Measurements from ENCODE around the gene ERN2. TPM values are rescaled to one million over a fixed set of nuclear protein-coding genes. Genes with fewer than 3 reads are reported as not detected.

Gene ERN2
- total and polyA plus RNA-seq, 2 of the 13 experiments (the other 11 are each of a cell fraction or from before 2014, with no cell fraction given) = 2.2 to 3.5 TPM

GRCh38 chr16:23754594-23755483 lies 41.8 kb upstream of the ERN2 start, which contains the start of gene CHP2 (continued):
- TF ChIP-seq ZNF691 (CRISPR knock-in tag; IDR thresholded peaks at IDR 0.05; ENCODE audit: borderline replicate concordance, low read depth) (no peak), HMGXB4 (CRISPR knock-in tag; IDR thresholded peaks at IDR 0.05; ENCODE audit: borderline replicate concordance in 1 of 2, low read depth in 1 of 2) (no peak), CREM (IDR thresholded peaks at IDR 0.05) (no peak), CREM (CRISPR knock-in tag; IDR thresholded peaks at IDR 0.05) (no peak), JARID2 (CRISPR knock-in tag; IDR thresholded peaks at IDR 0.05; ENCODE audit: insufficient replicate concordance) (no peak), NFYB (CRISPR knock-in tag; IDR thresholded peaks at IDR 0.05) (no peak), ETV6 (CRISPR knock-in tag; conservative IDR thresholded peaks at IDR 0.05) (no peak), NCOA2 (CRISPR knock-in tag; IDR thresholded peaks at IDR 0.05) (no peak), TFE3 (CRISPR knock-in tag; IDR thresholded peaks at IDR 0.05) (no peak), AHR (CRISPR knock-in tag; IDR thresholded peaks at IDR 0.05) (no peak), ZNF619 (CRISPR knock-in tag; IDR thresholded peaks at IDR 0.05) (0 out of 2 replicates have a peak, but pooled peaks have one; percentile 29), ETS1 (CRISPR knock-in tag; IDR thresholded peaks at IDR 0.05) (no peak), SIN3B (IDR thresholded peaks at IDR 0.05; ENCODE audit: low read length) (no peak), ZNF768 (CRISPR knock-in tag; IDR thresholded peaks at IDR 0.05) (no peak; the same call in 1 of the 2 replicates), PCBP2 (optimal IDR thresholded peaks at IDR 0.05; ENCODE audit: low read depth, low read length, poor library complexity, severe bottlenecking) (no peak), RFX1 (IDR thresholded peaks at IDR 0.05) (no peak), ZNF33A (CRISPR knock-in tag; IDR thresholded peaks at IDR 0.05; ENCODE audit: borderline replicate concordance) (no peak), ZNF329 (CRISPR knock-in tag; IDR thresholded peaks at IDR 0.05; ENCODE audit: low read depth) (no peak), NR2F1 (CRISPR knock-in tag; IDR thresholded peaks at IDR 0.05) (no peak), IRF1 (CRISPR knock-in tag; IDR thresholded peaks at IDR 0.05; ENCODE audit: low read depth) (no peak), ZNF280B (CRISPR knock-in tag; IDR thresholded peaks at IDR 0.05; ENCODE audit: borderline replicate concordance) (peak; percentile 20; the same call in 1 of the 2 replicates)

All from HepG2 (cell line).